Endothelial cell of umbilical vein (primary cell): ENCODE data around the gene APMAP. TPM values are rescaled to one million over a fixed set of nuclear protein-coding genes. Genes with fewer than 3 reads are reported as not detected.

Experiments used
- BruUV-seq: library from RNA; stranded (reverse); fragments of 400-500 nt; replicated peaks from 2 replicates; lab custom pipeline; 2021; lab: Mats Ljungman, UMichigan
- CTCF ChIA-PET: fragments of 300-600, 350-600 bp; sonication (Branson Sonifier 250); formaldehyde crosslinking; loops from one replicate; lab custom pipeline; 2021; ENCODE audit warnings: antibody characterized with exemption, inconsistent platforms; lab: Charles Lee
- POLR2A ChIA-PET: fragments of 300-600, 350-600 bp; sonication (Branson Sonifier 250); formaldehyde crosslinking; loops from one replicate; lab custom pipeline; 2021; ENCODE audit warnings: antibody characterized with exemption, inconsistent platforms; lab: Charles Lee
- DNase-seq: peaks from one replicate; pipeline ENCODE4 v3.0.0-alpha.2; 2011; ENCODE audit warnings: low read depth, low spot score
- FAIRE-seq: peaks from 2 replicates; lab custom pipeline; 2011; peaks lifted over from hg19 to GRCh38; lab: Jason Lieb, UNC
- H2AFZ ChIP-seq: 2 replicates; pipeline ENCODE4 v1.6.0; 2012; ENCODE audit warnings: low read depth, low read length, control low read depth, inconsistent platforms
- H3K27ac ChIP-seq: 2 replicates; pipeline ENCODE4 v1.5.1; 2011; ENCODE audit warnings: low read depth, mild to moderate bottlenecking, control low read depth, low read length, moderate library complexity; ENCODE audit not compliant: insufficient read depth
- H3K27me3 ChIP-seq, 2 experiments: 2 replicates each; pipeline versions ENCODE4 v1.6.0 to v1.6.1; 2011; ENCODE audit warnings: low read length in 2 of 2, mixed read lengths in 1 of 2; ENCODE audit not compliant: control insufficient read depth in 2 of 2, insufficient read depth in 2 of 2
- H3K36me3 ChIP-seq, 2 experiments: 2 replicates in 1 of 2; 3 replicates in 1 of 2; pipeline ENCODE4 v1.5.1; 2011; ENCODE audit warnings: low read length in 2 of 2, mild to moderate bottlenecking in 1 of 2, moderate library complexity in 1 of 2; ENCODE audit not compliant: control insufficient read depth in 2 of 2, insufficient read depth in 2 of 2; ENCODE audit errors: extremely low read depth in 1 of 2
- H3K4me1 ChIP-seq: 3 replicates; pipeline ENCODE4 v1.5.1; 2011; ENCODE audit warnings: mild to moderate bottlenecking, low read length; ENCODE audit not compliant: control insufficient read depth, insufficient read depth; ENCODE audit errors: extremely low read depth
- H3K4me2 ChIP-seq: 2 replicates; pipeline ENCODE4 v1.6.1; 2011; ENCODE audit warnings: low read length, control low read depth, mixed read lengths; ENCODE audit not compliant: insufficient read depth
- H3K4me3 ChIP-seq, 3 experiments: fragments of 200-600 bp in 1 of 3; sonication (generic), shearing (Covaris generic) in 1 of 3; replicated peaks in 1 of 3; 2 replicates each; pipeline ENCODE4 v1.5.1; 2011 to 2016; ENCODE audit warnings: control low read depth in 3 of 3, low read length in 3 of 3, mild to moderate bottlenecking in 2 of 3, inconsistent platforms in 1 of 3, low read depth in 1 of 3, moderate library complexity in 1 of 3; ENCODE audit not compliant: insufficient read depth in 1 of 3
- H3K79me2 ChIP-seq: 2 replicates; pipeline ENCODE4 v1.6.0; 2012; ENCODE audit warnings: low read length, inconsistent platforms; ENCODE audit not compliant: control insufficient read depth, insufficient read depth
- H3K9ac ChIP-seq: replicated peaks from 2 replicates; pipeline ENCODE3; 2011; ENCODE audit warnings: low read length, control low read depth; ENCODE audit not compliant: insufficient read depth; ENCODE audit errors: extremely low read depth
- H3K9me1 ChIP-seq: replicated peaks from 3 replicates; pipeline ENCODE4 v1.6.0; 2011; ENCODE audit warnings: mild to moderate bottlenecking, low read length; ENCODE audit not compliant: control insufficient read depth, insufficient read depth; ENCODE audit errors: extremely low read depth
- H3K9me3 ChIP-seq: replicated peaks from 2 replicates; pipeline ENCODE4 v1.5.1; 2012; ENCODE audit warnings: low read length, inconsistent platforms; ENCODE audit not compliant: control insufficient read depth, insufficient read depth
- H4K20me1 ChIP-seq: replicated peaks from 2 replicates; pipeline ENCODE3; 2011; ENCODE audit warnings: mild to moderate bottlenecking, low read length; ENCODE audit not compliant: control insufficient read depth, insufficient read depth; ENCODE audit errors: extremely low read depth
- CTCF ChIP-seq, 2 donors: IDR thresholded peaks; 1 replicate in 1 of 2; 2 replicates in 1 of 2; pipeline ENCODE4 v1.5.1; 2011; ENCODE audit warnings: low read length in 2 of 2, mild to moderate bottlenecking in 2 of 2, moderate library complexity in 2 of 2, control low read depth in 1 of 2, inconsistent platforms in 1 of 2, low read depth in 1 of 2; ENCODE audit not compliant: insufficient read depth in 1 of 2; ENCODE audit errors: extremely low read depth in 1 of 2
- EZH2 ChIP-seq: IDR thresholded peaks from 2 replicates; pipeline ENCODE4 v1.6.1; 2012; ENCODE audit warnings: borderline replicate concordance, low read depth, mild to moderate bottlenecking, moderate library complexity, low read length, inconsistent platforms; ENCODE audit not compliant: severe bottlenecking
- FOS ChIP-seq: IDR thresholded peaks from 2 replicates; pipeline ENCODE4 v1.6.1; 2011; ENCODE audit warnings: mild to moderate bottlenecking, low read length, moderate library complexity, borderline replicate concordance; ENCODE audit not compliant: insufficient read depth
- GATA2 ChIP-seq: IDR thresholded peaks from 2 replicates; pipeline ENCODE4 v1.7.0; 2011; ENCODE audit warnings: low read depth, mild to moderate bottlenecking, moderate library complexity, mixed read lengths, low read length; ENCODE audit not compliant: insufficient read length, insufficient read depth
- JUN ChIP-seq: IDR thresholded peaks from 2 replicates; pipeline ENCODE4 v1.6.1; 2011; ENCODE audit warnings: borderline replicate concordance, low read depth; ENCODE audit not compliant: insufficient read length, insufficient read depth
- MAX ChIP-seq: IDR thresholded peaks from 2 replicates; pipeline ENCODE4 v1.6.1; 2011; ENCODE audit not compliant: insufficient read depth, insufficient read length
- MYC ChIP-seq: IDR thresholded peaks from one replicate; pipeline ENCODE4 v1.6.1; 2011; ENCODE audit warnings: mild to moderate bottlenecking, low read depth, low read length
- POLR2A ChIP-seq: IDR thresholded peaks from 2 replicates; pipeline ENCODE4 v1.6.1; 2012; ENCODE audit warnings: low read depth, mild to moderate bottlenecking, control low read depth, low read length
- POLR2AphosphoS5 ChIP-seq: IDR thresholded peaks from 2 replicates; pipeline ENCODE4 v1.6.1; 2012; ENCODE audit warnings: low read depth, mild to moderate bottlenecking, control low read depth, low read length, moderate library complexity; ENCODE audit not compliant: insufficient read depth
- dilution Hi-C: fragments of 300-500 bp; cut with MboI; formaldehyde crosslinking; loops from one replicate; pipeline ENCODE4 v1.15.0; 2019; ENCODE audit warnings: low sequenced_read_pairs; ENCODE audit not compliant: extremely low pct_ligation_motif_present
- intact Hi-C: fragments of 100-400 bp; cut with micrococcal nuclease; formaldehyde crosslinking; loops from one replicate; pipeline ENCODE4 v1.10.0; 2022
- polyA plus RNA-seq, 4 experiments: library from polyadenylated mRNA; depleted of rRNA in 3 of 4; stranded (reverse) in 3 of 4; unstranded in 1 of 4; fragments of >200 nt; gene quantifications; 2 replicates each; pipeline versions ENCODE4 v1.2.1 to v1.2.3, GENCODE V29; 2011 to 2012; ENCODE audit warnings: missing spikeins in 1 of 4
- total RNA-seq: library from RNA; stranded (reverse); gene quantifications from 2 replicates; pipeline ENCODE4 v1.2.3, GENCODE V29; 2021

APMAP gene
- total and polyA plus RNA-seq, 2 donors (not counting 3 experiments of a cell fraction or from before 2014, with no cell fraction given): 80.7 to 110 TPM

- Histone ChIP-seq H3K4me3 (no peak overlapping the region), H3K9me3 (no peaks in the 10 kb centered on the region), H3K27ac (no peak overlapping the region), H4K20me1 (no peaks in the 10 kb centered on the region), H3K4me1 (no peaks in the 10 kb centered on the region), H3K9me1 (no peaks in the 10 kb centered on the region), H3K9ac (no peak overlapping the region), H3K79me2 (no peaks in the 10 kb centered on the region), H3K36me3 (peaks cover 2 to 13% of the 10 kb centered on the region in 2 experiments), H3K4me2 (no peak overlapping the region), H2AFZ (no peak overlapping the region), H3K27me3 (no peaks in the 10 kb centered on the region)
- FAIRE-seq: no peak
- intact Hi-C loops: no loop called here
- TF ChIP-seq GATA2 (no peak), CTCF (IDR thresholded peaks at IDR 0.05; ENCODE audit: extremely low read depth in 1 of 2, insufficient read depth in 1 of 2, low read depth in 1 of 2, low read length in 2 of 2) (no peak), MAX (no peak), FOS (no peak), POLR2A (no peak), POLR2AphosphoS5 (no peak), MYC (no peak), EZH2 (no peak), JUN (no peak)
- no peak for DNase-seq
- CTCF ChIA-PET: no interaction called here
- no TSS peak for BruUV-seq
- dilution Hi-C loops: no loop called here
- POLR2A ChIA-PET: no interaction called here
Observed at GRCh38 chr20:24959591-24960301, 32.8 kb downstream of the APMAP start.
